ENCODE results near the gene YPEL2. TPM values are rescaled to one million over a fixed set of nuclear protein-coding genes. Genes with fewer than 3 reads are reported as not detected.

The YPEL2 gene
- total RNA-seq, 1 donor from 2014 or later = 18.9 TPM

GRCh38 chr17:59292174-59292523 lies 39.3 kb upstream of the YPEL2 start:
- H3K9me3 Mint-ChIP-seq (ENCODE audit: unreplicated experiment) = no peaks in the 10 kb centered on the region
- no peak for DNase-seq (ENCODE audit: extremely low spot score, unreplicated experiment)
- no peak overlapping the region for H3K27ac Mint-ChIP-seq (ENCODE audit: unreplicated experiment)
- peaks cover 17% of the 10 kb centered on the region for H3K27me3 Mint-ChIP-seq (ENCODE audit: unreplicated experiment)
- H3K4me1 Mint-ChIP-seq (ENCODE audit: unreplicated experiment) = peaks cover 3% of the 10 kb centered on the region
- no peaks in the 10 kb centered on the region for H3K36me3 Mint-ChIP-seq (ENCODE audit: unreplicated experiment)
- TF ChIP-seq, protein P1, sequence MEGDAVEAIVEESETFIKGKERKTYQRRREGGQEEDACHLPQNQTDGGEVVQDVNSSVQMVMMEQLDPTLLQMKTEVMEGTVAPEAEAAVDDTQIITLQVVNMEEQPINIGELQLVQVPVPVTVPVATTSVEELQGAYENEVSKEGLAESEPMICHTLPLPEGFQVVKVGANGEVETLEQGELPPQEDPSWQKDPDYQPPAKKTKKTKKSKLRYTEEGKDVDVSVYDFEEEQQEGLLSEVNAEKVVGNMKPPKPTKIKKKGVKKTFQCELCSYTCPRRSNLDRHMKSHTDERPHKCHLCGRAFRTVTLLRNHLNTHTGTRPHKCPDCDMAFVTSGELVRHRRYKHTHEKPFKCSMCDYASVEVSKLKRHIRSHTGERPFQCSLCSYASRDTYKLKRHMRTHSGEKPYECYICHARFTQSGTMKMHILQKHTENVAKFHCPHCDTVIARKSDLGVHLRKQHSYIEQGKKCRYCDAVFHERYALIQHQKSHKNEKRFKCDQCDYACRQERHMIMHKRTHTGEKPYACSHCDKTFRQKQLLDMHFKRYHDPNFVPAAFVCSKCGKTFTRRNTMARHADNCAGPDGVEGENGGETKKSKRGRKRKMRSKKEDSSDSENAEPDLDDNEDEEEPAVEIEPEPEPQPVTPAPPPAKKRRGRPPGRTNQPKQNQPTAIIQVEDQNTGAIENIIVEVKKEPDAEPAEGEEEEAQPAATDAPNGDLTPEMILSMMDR (IDR thresholded peaks at IDR 0.05) = no peak
- no peak overlapping the region for H3K4me3 Mint-ChIP-seq (ENCODE audit: unreplicated experiment)

GRCh38 chr17:59296190-59296589 lies 35.3 kb upstream of the YPEL2 start:
- TF ChIP-seq, protein P1 (IDR thresholded peaks at IDR 0.05) = no peak
- H3K36me3 Mint-ChIP-seq (ENCODE audit: unreplicated experiment) = no peaks in the 10 kb centered on the region
- H3K27me3 Mint-ChIP-seq (ENCODE audit: unreplicated experiment) = peaks cover 28% of the 10 kb centered on the region
- no peak for DNase-seq (ENCODE audit: extremely low spot score, unreplicated experiment)
- no peaks in the 10 kb centered on the region for H3K4me1 Mint-ChIP-seq (ENCODE audit: unreplicated experiment)
- no peaks in the 10 kb centered on the region for H3K9me3 Mint-ChIP-seq (ENCODE audit: unreplicated experiment)
- H3K27ac Mint-ChIP-seq (ENCODE audit: unreplicated experiment) = no peak overlapping the region
- no peak overlapping the region for H3K4me3 Mint-ChIP-seq (ENCODE audit: unreplicated experiment)

- no peaks in the 10 kb centered on the region for H3K36me3 Mint-ChIP-seq (ENCODE audit: unreplicated experiment)
- peaks cover 34% of the 10 kb centered on the region for H3K27me3 Mint-ChIP-seq (ENCODE audit: unreplicated experiment)
- TF ChIP-seq, protein P1 (IDR thresholded peaks at IDR 0.05) = no peak
- no peak overlapping the region for H3K27ac Mint-ChIP-seq (ENCODE audit: unreplicated experiment)
- H3K4me3 Mint-ChIP-seq (ENCODE audit: unreplicated experiment) = no peak overlapping the region
- H3K4me1 Mint-ChIP-seq (ENCODE audit: unreplicated experiment) = no peaks in the 10 kb centered on the region
- no peaks in the 10 kb centered on the region for H3K9me3 Mint-ChIP-seq (ENCODE audit: unreplicated experiment)
- DNase-seq (ENCODE audit: extremely low spot score, unreplicated experiment) = no peak
Measured at GRCh38 chr17:59298521-59298920, 32.9 kb upstream of the YPEL2 start.

- TF ChIP-seq, protein P1 (IDR thresholded peaks at IDR 0.05) = no peak
- H3K27me3 Mint-ChIP-seq (ENCODE audit: unreplicated experiment) = peaks cover 38% of the 10 kb centered on the region
- no peak for DNase-seq (ENCODE audit: extremely low spot score, unreplicated experiment)
Measured at GRCh38 chr17:59299400-59300092, 31.9 kb upstream of the YPEL2 start.

DNA sequence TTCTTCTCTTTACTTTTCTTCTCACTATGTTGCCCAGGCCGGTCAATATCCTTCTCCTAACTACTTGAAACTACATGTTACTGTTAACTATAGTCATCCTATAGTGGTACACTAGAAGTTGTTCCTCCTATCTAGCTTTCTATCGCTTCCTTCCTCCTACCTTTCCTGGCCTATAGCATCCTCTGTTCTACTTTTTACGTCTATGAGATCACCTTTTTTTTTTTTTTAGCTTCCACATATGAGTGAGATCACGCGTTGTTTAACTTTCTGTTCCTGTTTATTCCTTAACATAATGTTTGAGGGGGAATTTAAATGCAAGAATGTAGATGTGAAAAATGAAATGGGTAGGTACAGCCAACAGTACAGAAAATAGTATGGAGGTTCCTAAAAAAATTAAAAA lies 30.5 kb upstream of the YPEL2 start:
- Mint-ChIP-seq H3K36me3 (ENCODE audit: unreplicated experiment) (no peaks in the 10 kb centered on the region), H3K4me3 (ENCODE audit: unreplicated experiment) (no peak overlapping the region), H3K27ac (ENCODE audit: unreplicated experiment) (no peak overlapping the region), H3K4me1 (ENCODE audit: unreplicated experiment) (no peaks in the 10 kb centered on the region), H3K27me3 (ENCODE audit: unreplicated experiment) (peaks cover 36% of the 10 kb centered on the region), H3K9me3 (ENCODE audit: unreplicated experiment) (no peaks in the 10 kb centered on the region)
- DNase-seq (ENCODE audit: extremely low spot score, unreplicated experiment) = no peak
- TF ChIP-seq, protein P1 (IDR thresholded peaks at IDR 0.05) = no peak

More at GRCh38 chr17:59299400-59300092, 31.9 kb upstream of the YPEL2 start:
- H3K9me3 Mint-ChIP-seq (ENCODE audit: unreplicated experiment) = no peaks in the 10 kb centered on the region
- H3K36me3 Mint-ChIP-seq (ENCODE audit: unreplicated experiment) = no peaks in the 10 kb centered on the region
- H3K4me1 Mint-ChIP-seq (ENCODE audit: unreplicated experiment) = no peaks in the 10 kb centered on the region
- H3K27ac Mint-ChIP-seq (ENCODE audit: unreplicated experiment) = no peak overlapping the region
- no peak overlapping the region for H3K4me3 Mint-ChIP-seq (ENCODE audit: unreplicated experiment)
